NCI-H1417 (cell line): ENCODE results near the gene SLIT1.
A peak's percentile ranks its signal among the peaks of the same experiment; 100 is the strongest.

Experiments
- DNase-seq, 3 experiments: peaks; one replicate each; lab custom pipeline; 2025; lab: John Stamatoyannopoulos, UW

SLIT1 gene

GRCh38 chr10:97185326-97186058, at the start of gene SLIT1:
Gene SLIT1 (minus strand): TSS chr10:97185959. CDS start chr10:97185674, 285 bp downstream.
- peak; percentile 51 to 72 (median 63) for DNase-seq

- DNase-seq = no peak
Measured at GRCh38 chr10:97235353-97235752, 49.6 kb upstream of the SLIT1 start.

- peak; percentile 1 to 66 (median 55) for DNase-seq
Measured at GRCh38 chr10:97234400-97234799, 48.6 kb upstream of the SLIT1 start.

- DNase-seq = no peak
Measured at GRCh38 chr10:97230146-97230545, 44.4 kb upstream of the SLIT1 start.

GRCh38 chr10:97229322-97230015, 43.7 kb upstream of the SLIT1 start:
- DNase-seq = no peak

GRCh38 chr10:97228775-97229157, 43.0 kb upstream of the SLIT1 start:
- DNase-seq = no peak

GRCh38 chr10:97228130-97228774, 42.5 kb upstream of the SLIT1 start:
- no peak for DNase-seq

GRCh38 chr10:97226398-97226797, 40.6 kb upstream of the SLIT1 start:
- no peak for DNase-seq

GRCh38 chr10:97224483-97225435, 39.0 kb upstream of the SLIT1 start:
- DNase-seq = no peak

- DNase-seq = peak; percentile 39 to 80 (median 46)
Measured at GRCh38 chr10:97222326-97222961, 36.7 kb upstream of the SLIT1 start.

- DNase-seq = no peak
Measured at GRCh38 chr10:97220355-97220754, 34.6 kb upstream of the SLIT1 start.

GRCh38 chr10:97217299-97217698, 31.5 kb upstream of the SLIT1 start:
- no peak for DNase-seq

- DNase-seq = peak in 1 of 3 experiments; percentile 13
Measured at GRCh38 chr10:97215619-97216260, 30.0 kb upstream of the SLIT1 start.

GRCh38 chr10:97213431-97213830, 27.7 kb upstream of the SLIT1 start:
- DNase-seq = no peak

- DNase-seq = no peak
Measured at GRCh38 chr10:97211229-97211628, 25.5 kb upstream of the SLIT1 start.

GRCh38 chr10:97210543-97210960, 24.8 kb upstream of the SLIT1 start:
- DNase-seq = peak; percentile 41 to 84 (median 67)

- peak in 1 of 3 experiments; percentile 44 for DNase-seq
Measured at GRCh38 chr10:97207756-97208346, 22.1 kb upstream of the SLIT1 start.

GRCh38 chr10:97207131-97207530, 21.4 kb upstream of the SLIT1 start:
- DNase-seq = no peak

GRCh38 chr10:97204826-97205679, 19.3 kb upstream of the SLIT1 start:
- DNase-seq = no peak
